Measurements from ENCODE around the gene NCSTN. TPM values are rescaled to one million over a fixed set of nuclear protein-coding genes. Genes with fewer than 3 reads are reported as not detected.

NCSTN gene
- total and polyA plus RNA-seq, 8 donors, result 90.7 to 125 (median 115) TPM

DNA sequence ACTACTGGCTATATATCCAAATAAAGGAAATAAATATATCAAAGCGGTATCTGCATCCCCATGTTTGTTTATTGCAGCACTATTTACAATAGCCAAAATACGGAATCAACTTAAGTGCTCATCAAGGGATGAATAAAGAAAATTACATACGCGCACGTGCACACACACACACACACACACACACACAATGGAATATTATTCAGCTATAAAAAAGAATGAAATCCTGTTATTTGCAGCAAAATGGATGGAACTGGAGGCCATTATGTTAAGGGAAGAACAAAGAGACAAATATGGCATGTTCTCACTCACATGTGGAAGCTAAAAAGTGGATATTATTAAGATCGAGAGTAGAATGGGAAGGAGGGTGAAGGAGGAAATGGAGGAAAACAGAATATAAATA lies 20.4 kb upstream of the NCSTN start:
- Histone ChIP-seq H3K27me3 (no peaks in the 10 kb centered on the region), H3K36me3 (peaks cover 0 to 94% of the 10 kb centered on the region in 2 donors), H3K4me1 (no peaks in the 10 kb centered on the region), H3K9me3 (no peaks in the 10 kb centered on the region), H3K4me3 (no peak overlapping the region), H3K27ac (no peak overlapping the region)
- ATAC-seq (no peak), DNase-seq (no peak)
- TF ChIP-seq, protein P1, sequence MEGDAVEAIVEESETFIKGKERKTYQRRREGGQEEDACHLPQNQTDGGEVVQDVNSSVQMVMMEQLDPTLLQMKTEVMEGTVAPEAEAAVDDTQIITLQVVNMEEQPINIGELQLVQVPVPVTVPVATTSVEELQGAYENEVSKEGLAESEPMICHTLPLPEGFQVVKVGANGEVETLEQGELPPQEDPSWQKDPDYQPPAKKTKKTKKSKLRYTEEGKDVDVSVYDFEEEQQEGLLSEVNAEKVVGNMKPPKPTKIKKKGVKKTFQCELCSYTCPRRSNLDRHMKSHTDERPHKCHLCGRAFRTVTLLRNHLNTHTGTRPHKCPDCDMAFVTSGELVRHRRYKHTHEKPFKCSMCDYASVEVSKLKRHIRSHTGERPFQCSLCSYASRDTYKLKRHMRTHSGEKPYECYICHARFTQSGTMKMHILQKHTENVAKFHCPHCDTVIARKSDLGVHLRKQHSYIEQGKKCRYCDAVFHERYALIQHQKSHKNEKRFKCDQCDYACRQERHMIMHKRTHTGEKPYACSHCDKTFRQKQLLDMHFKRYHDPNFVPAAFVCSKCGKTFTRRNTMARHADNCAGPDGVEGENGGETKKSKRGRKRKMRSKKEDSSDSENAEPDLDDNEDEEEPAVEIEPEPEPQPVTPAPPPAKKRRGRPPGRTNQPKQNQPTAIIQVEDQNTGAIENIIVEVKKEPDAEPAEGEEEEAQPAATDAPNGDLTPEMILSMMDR (IDR thresholded peaks at IDR 0.05), result no peak
- intact Hi-C loops (cut with DNase I), result no loop called here

- no peaks in the 10 kb centered on the region for H3K9me3 ChIP-seq
- no peak overlapping the region for H3K4me3 ChIP-seq
- no peak overlapping the region for H3K27ac ChIP-seq
- no peak for DNase-seq
- TF ChIP-seq, protein P1 (IDR thresholded peaks at IDR 0.05), result no peak
- intact Hi-C loops (cut with DNase I), result no loop called here
- H3K4me1 ChIP-seq, result no peaks in the 10 kb centered on the region
- H3K36me3 ChIP-seq, result peaks cover 0 to 97% of the 10 kb centered on the region in 2 donors
- ATAC-seq, result no peak
- no peaks in the 10 kb centered on the region for H3K27me3 ChIP-seq
Observed at GRCh38 chr1:160325252-160325651, 17.9 kb upstream of the NCSTN start.

DNA sequence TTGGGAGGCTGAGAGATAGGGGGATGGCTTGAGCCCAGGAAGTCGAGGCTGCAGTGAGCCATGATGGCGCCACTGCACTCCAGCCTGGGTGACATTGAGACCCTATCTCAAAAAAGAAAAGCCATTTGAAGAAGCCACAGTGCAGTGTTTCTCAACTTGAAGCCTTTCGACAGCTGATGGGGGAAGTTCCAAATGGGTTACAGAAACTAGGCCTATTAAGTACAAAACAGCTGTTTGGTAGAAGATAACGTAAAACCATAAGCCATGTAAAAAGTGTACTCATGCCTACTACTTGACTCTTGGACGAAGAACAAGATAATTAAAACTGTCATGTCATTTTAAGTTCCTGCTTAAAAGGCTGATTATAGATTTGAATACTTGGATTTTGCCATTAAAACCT lies 16.8 kb upstream of the NCSTN start:
- no peaks in the 10 kb centered on the region for H3K4me1 ChIP-seq
- DNase-seq (no peak), ATAC-seq (no peak)
- peaks cover 0 to 100% of the 10 kb centered on the region in 2 donors for H3K36me3 ChIP-seq
- no peaks in the 10 kb centered on the region for H3K9me3 ChIP-seq
- no peaks in the 10 kb centered on the region for H3K27me3 ChIP-seq
- intact Hi-C loops (cut with DNase I), result no loop called here
- TF ChIP-seq, protein P1 (IDR thresholded peaks at IDR 0.05), result no peak
- no peak overlapping the region for H3K27ac ChIP-seq
- H3K4me3 ChIP-seq, result no peak overlapping the region

DNA sequence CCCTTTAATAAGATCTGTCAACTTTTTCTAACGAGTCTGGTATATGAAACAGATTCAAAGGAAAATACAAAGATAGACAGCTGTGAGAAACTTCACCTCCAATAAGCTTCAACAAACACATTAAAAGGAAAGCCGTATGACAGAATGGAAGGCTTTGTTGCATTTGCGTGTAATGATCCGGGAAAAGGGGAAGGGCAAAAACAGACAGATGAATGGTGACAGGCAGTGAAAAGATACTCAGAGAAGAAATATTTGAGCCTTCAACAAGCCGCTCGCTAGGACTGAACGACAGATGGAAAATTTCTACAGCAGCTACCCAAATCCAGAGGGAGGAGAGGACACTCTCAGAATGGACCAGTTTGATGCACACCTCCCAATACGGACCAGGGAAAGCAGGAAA lies 15.0 kb upstream of the NCSTN start:
- no peaks in the 10 kb centered on the region for H3K9me3 ChIP-seq
- H3K4me1 ChIP-seq, result no peaks in the 10 kb centered on the region
- no peak overlapping the region for H3K27ac ChIP-seq
- ATAC-seq (no peak), DNase-seq (no peak)
- TF ChIP-seq, protein P1 (IDR thresholded peaks at IDR 0.05), result no peak
- intact Hi-C loops (cut with DNase I), result no loop called here
- no peaks in the 10 kb centered on the region for H3K27me3 ChIP-seq
- no peak overlapping the region for H3K4me3 ChIP-seq
- H3K36me3 ChIP-seq, result peaks cover 0 to 100% of the 10 kb centered on the region in 2 donors

GRCh38 chr1:160330119-160330518 lies 13.1 kb upstream of the NCSTN start:
- intact Hi-C loops (cut with DNase I), result no loop called here
- TF ChIP-seq, protein P1 (IDR thresholded peaks at IDR 0.05), result no peak
- no peaks in the 10 kb centered on the region for H3K9me3 ChIP-seq
- H3K4me3 ChIP-seq, result no peak overlapping the region
- H3K27ac ChIP-seq, result no peak overlapping the region
- no peaks in the 10 kb centered on the region for H3K4me1 ChIP-seq
- ATAC-seq (no peak), DNase-seq (no peak)
- H3K36me3 ChIP-seq, result peaks cover 0 to 100% of the 10 kb centered on the region in 2 donors
- no peaks in the 10 kb centered on the region for H3K27me3 ChIP-seq
